Thyroid gland (tissue), 4 donors: ENCODE results near the gene PDCD2L.

Experiments used
- CTCF ChIP-seq, 6 experiments: fragments of 200-600 bp in 3 of 6; fragments of 450-650 bp in 3 of 6; sonication (generic) in 3 of 6; IDR thresholded peaks; one replicate each; pipeline ENCODE4 v1.5.1; 2016 to 2019; ENCODE audit warnings: antibody characterized with exemption in 6 of 6, mild to moderate bottlenecking in 2 of 6, inconsistent platforms in 1 of 6, moderate library complexity in 1 of 6
- POLR2A ChIP-seq, 2 donors: fragments of 450-650 bp; IDR thresholded peaks; one replicate each; pipeline ENCODE4 v1.6.1; 2017; ENCODE audit warnings: antibody characterized with exemption in 2 of 2, mild to moderate bottlenecking in 2 of 2, moderate library complexity in 1 of 2

DNA sequence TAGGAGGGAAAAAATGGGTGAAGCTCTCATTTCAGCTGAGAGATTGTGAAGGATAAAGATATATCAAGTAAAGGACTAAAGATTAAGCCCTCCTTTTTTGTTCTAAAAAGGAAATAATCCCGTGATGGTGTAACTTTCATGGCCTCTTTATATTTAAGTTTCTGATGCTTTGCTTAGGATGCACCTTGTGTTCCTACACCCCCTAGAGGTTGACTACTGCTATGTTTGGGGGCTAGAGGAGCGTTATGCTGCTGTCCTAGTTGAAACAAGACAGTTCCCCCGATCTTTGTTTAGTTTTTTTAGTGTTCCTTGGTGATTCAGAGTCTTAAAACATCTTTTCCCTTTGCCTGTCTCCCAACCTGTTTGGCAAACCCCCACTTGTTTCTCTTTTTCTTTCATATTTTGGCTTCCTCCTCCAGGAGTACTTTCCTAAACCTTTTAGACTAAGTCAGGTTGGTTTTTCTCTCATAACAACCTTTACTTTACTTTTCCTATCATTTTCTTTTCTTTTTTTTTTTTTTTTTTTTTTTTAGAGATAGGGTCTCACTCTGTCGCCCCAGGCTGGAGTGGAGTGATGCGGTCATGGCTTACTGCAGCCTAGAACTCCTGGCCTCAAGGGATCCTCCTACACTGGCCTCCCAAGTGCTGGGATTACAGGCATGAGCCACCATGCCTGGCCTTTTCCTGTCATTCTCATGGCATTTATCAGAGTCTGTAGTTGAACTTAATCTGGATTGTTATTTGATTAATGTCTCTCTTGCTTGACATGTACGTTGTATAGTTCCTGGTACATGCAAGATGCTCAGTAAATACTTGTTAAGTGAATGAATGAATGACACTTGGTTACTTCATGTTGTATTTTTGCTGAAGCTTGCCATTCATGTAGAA is 26.8 kb downstream of the PDCD2L start:
- TF ChIP-seq POLR2A (IDR thresholded peaks at IDR 0.05) (no peak), CTCF (IDR thresholded peaks at IDR 0.05) (peak in 4 of 6 experiments; percentile 16 to 50 (median 26))
